ENCODE data around the gene POLR2J3. TPM values are rescaled to one million over a fixed set of nuclear protein-coding genes. Genes with fewer than 3 reads are reported as not detected.
"Not testable (repeated sequence)": the region's sequence is repeated elsewhere in the genome, so short reads cannot be mapped to it uniquely, and the experiment has no call there.

The POLR2J3 gene
- total and polyA plus RNA-seq, 10 of the 15 experiments (the other 5 are each of a cell fraction or from before 2014, with no cell fraction given): 24.1 to 143 (median 53.1) TPM

- in situ Hi-C loops (cut with MboI); RAD21 ChIA-PET (ENCODE audit: unreplicated experiment); intact Hi-C loops (cut with micrococcal nuclease; ENCODE audit: unreplicated experiment); FAIRE-seq; POLR2A ChIA-PET; DNase-seq (ENCODE audit: low read depth, low spot score); ATAC-seq; CTCF ChIA-PET; H3K27me3 ChIP-seq (replicated peaks in 1 of 2; ENCODE audit: control insufficient read depth in 2 of 2, insufficient read depth in 2 of 2, low read length in 1 of 2); H2AFZ ChIP-seq (ENCODE audit: control insufficient read depth, low read depth, low read length); H3K4me1 ChIP-seq (ENCODE audit: control insufficient read depth, insufficient read depth, low read length); H3K9ac ChIP-seq (ENCODE audit: control insufficient read depth, insufficient read depth, low read length); H3K4me2 ChIP-seq (ENCODE audit: control insufficient read depth, insufficient read depth); H3K36me3 ChIP-seq (ENCODE audit: control insufficient read depth in 2 of 2, insufficient read depth in 2 of 2, low read length in 1 of 2); BruUV-seq (replicated peaks); SMC1A ChIA-PET (ENCODE audit: uncharacterized antibody, unreplicated experiment); H3K27ac ChIP-seq (ENCODE audit: control insufficient read depth, insufficient read depth); H3K79me2 ChIP-seq (ENCODE audit: control insufficient read depth, insufficient read depth, low read length); H3K9me3 ChIP-seq (replicated peaks; ENCODE audit: control insufficient read depth, insufficient read depth, low read length); H4K20me1 ChIP-seq (ENCODE audit: control insufficient read depth, insufficient read depth); H3K4me3 ChIP-seq: not testable (repeated sequence)
- 92% methylated on average over 8 of the region's 11 CpGs for WGBS (ENCODE audit: insufficient coverage, insufficient replicate concordance, low lambda C conversion rate, missing lambda C conversion rate)
These were observed 29.6 kb downstream of the POLR2J3 start for GRCh38 chr7:102542771-102543170.

- H3K4me1 ChIP-seq (ENCODE audit: control insufficient read depth, insufficient read depth, low read length); POLR2A ChIA-PET; DNase-seq (ENCODE audit: low read depth, low spot score); FAIRE-seq; H4K20me1 ChIP-seq (ENCODE audit: control insufficient read depth, insufficient read depth); H2AFZ ChIP-seq (ENCODE audit: control insufficient read depth, low read depth, low read length); H3K9ac ChIP-seq (ENCODE audit: control insufficient read depth, insufficient read depth, low read length); CTCF ChIA-PET; BruUV-seq (replicated peaks); in situ Hi-C loops (cut with MboI); RAD21 ChIA-PET (ENCODE audit: unreplicated experiment); H3K79me2 ChIP-seq (ENCODE audit: control insufficient read depth, insufficient read depth, low read length); H3K4me3 ChIP-seq; H3K27me3 ChIP-seq (replicated peaks in 1 of 2; ENCODE audit: control insufficient read depth in 2 of 2, insufficient read depth in 2 of 2, low read length in 1 of 2); intact Hi-C loops (cut with micrococcal nuclease; ENCODE audit: unreplicated experiment); SMC1A ChIA-PET (ENCODE audit: uncharacterized antibody, unreplicated experiment); ATAC-seq; H3K9me3 ChIP-seq (replicated peaks; ENCODE audit: control insufficient read depth, insufficient read depth, low read length); H3K36me3 ChIP-seq (ENCODE audit: control insufficient read depth in 2 of 2, insufficient read depth in 2 of 2, low read length in 1 of 2); H3K27ac ChIP-seq (ENCODE audit: control insufficient read depth, insufficient read depth); H3K4me2 ChIP-seq (ENCODE audit: control insufficient read depth, insufficient read depth): not testable (repeated sequence)
- WGBS (ENCODE audit: insufficient coverage, insufficient replicate concordance, low lambda C conversion rate, missing lambda C conversion rate): 94% methylated on average over 3 of the region's 8 CpGs
These were observed 30.3 kb downstream of the POLR2J3 start for GRCh38 chr7:102542083-102542482.

GRCh38 chr7:102540604-102541003 lies 31.8 kb downstream of the POLR2J3 start:
- CTCF ChIA-PET; H3K4me2 ChIP-seq (ENCODE audit: control insufficient read depth, insufficient read depth); in situ Hi-C loops (cut with MboI); POLR2A ChIA-PET; H3K4me3 ChIP-seq; ATAC-seq; intact Hi-C loops (cut with micrococcal nuclease; ENCODE audit: unreplicated experiment); DNase-seq (ENCODE audit: low read depth, low spot score); H3K27ac ChIP-seq (ENCODE audit: control insufficient read depth, insufficient read depth); H2AFZ ChIP-seq (ENCODE audit: control insufficient read depth, low read depth, low read length); H3K9ac ChIP-seq (ENCODE audit: control insufficient read depth, insufficient read depth, low read length); BruUV-seq (replicated peaks); RAD21 ChIA-PET (ENCODE audit: unreplicated experiment); H3K36me3 ChIP-seq (ENCODE audit: control insufficient read depth in 2 of 2, insufficient read depth in 2 of 2, low read length in 1 of 2); H3K79me2 ChIP-seq (ENCODE audit: control insufficient read depth, insufficient read depth, low read length); H3K27me3 ChIP-seq (replicated peaks in 1 of 2; ENCODE audit: control insufficient read depth in 2 of 2, insufficient read depth in 2 of 2, low read length in 1 of 2); H4K20me1 ChIP-seq (ENCODE audit: control insufficient read depth, insufficient read depth); H3K4me1 ChIP-seq (ENCODE audit: control insufficient read depth, insufficient read depth, low read length); H3K9me3 ChIP-seq (replicated peaks; ENCODE audit: control insufficient read depth, insufficient read depth, low read length); FAIRE-seq; SMC1A ChIA-PET (ENCODE audit: uncharacterized antibody, unreplicated experiment): not testable (repeated sequence)
- 85% methylated on average over 4 of the region's 6 CpGs for WGBS (ENCODE audit: insufficient coverage, insufficient replicate concordance, low lambda C conversion rate, missing lambda C conversion rate)

GRCh38 chr7:102535062-102535615 lies 37.2 kb downstream of the POLR2J3 start:
- in situ Hi-C loops (cut with MboI); ATAC-seq; H4K20me1 ChIP-seq (ENCODE audit: control insufficient read depth, insufficient read depth); SMC1A ChIA-PET (ENCODE audit: uncharacterized antibody, unreplicated experiment); intact Hi-C loops (cut with micrococcal nuclease; ENCODE audit: unreplicated experiment); DNase-seq (ENCODE audit: low read depth, low spot score); H3K27me3 ChIP-seq (replicated peaks in 1 of 2; ENCODE audit: control insufficient read depth in 2 of 2, insufficient read depth in 2 of 2, low read length in 1 of 2); H3K4me2 ChIP-seq (ENCODE audit: control insufficient read depth, insufficient read depth); H3K36me3 ChIP-seq (ENCODE audit: control insufficient read depth in 2 of 2, insufficient read depth in 2 of 2, low read length in 1 of 2); H3K4me3 ChIP-seq; H3K9ac ChIP-seq (ENCODE audit: control insufficient read depth, insufficient read depth, low read length); H3K79me2 ChIP-seq (ENCODE audit: control insufficient read depth, insufficient read depth, low read length); RAD21 ChIA-PET (ENCODE audit: unreplicated experiment); H3K27ac ChIP-seq (ENCODE audit: control insufficient read depth, insufficient read depth); CTCF ChIA-PET; H2AFZ ChIP-seq (ENCODE audit: control insufficient read depth, low read depth, low read length); POLR2A ChIA-PET; H3K9me3 ChIP-seq (replicated peaks; ENCODE audit: control insufficient read depth, insufficient read depth, low read length); H3K4me1 ChIP-seq (ENCODE audit: control insufficient read depth, insufficient read depth, low read length); BruUV-seq (replicated peaks); FAIRE-seq: not testable (repeated sequence)
- 41% methylated on average over 2 of the region's 8 CpGs for WGBS (ENCODE audit: insufficient coverage, insufficient replicate concordance, low lambda C conversion rate, missing lambda C conversion rate)

All from GM12878 (cell line).